ENCODE measurements around the gene IL11. TPM values are rescaled to one million over a fixed set of nuclear protein-coding genes. Genes with fewer than 3 reads are reported as not detected.
A peak's percentile ranks its signal among the peaks of the same experiment; 100 is the strongest.
"Not testable (repeated sequence)": the region's sequence is repeated elsewhere in the genome, so short reads cannot be mapped to it uniquely, and the experiment has no call there.

IL11 gene
- total and polyA plus RNA-seq, 4 donors, result 0.23 to 2.1 (median 0.27) TPM; not detected in 1

DNA sequence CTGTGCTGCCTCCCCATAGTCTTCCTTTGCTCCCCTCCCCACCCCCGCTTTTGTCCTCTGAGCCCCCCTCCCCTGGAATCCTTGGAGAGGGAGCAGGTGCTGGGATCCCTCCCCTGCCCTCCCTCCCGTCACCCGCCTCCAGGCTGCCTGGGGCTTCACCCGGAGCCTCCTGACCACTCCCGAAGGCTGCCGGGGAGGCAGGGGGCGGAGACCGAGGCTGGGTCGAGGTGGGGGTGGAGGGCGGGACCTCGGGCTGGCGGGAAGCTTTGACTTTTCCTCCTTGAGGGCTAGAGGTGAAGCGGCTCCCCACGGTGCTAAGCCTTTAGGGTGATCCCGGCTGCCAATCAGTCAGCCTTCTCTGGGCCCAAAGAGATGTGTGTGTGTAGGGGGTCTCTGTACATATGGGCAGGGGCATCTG is 29.1 kb downstream of the IL11 start:
- H3K27ac ChIP-seq (ENCODE audit: low read depth in 1 of 2, low read length in 2 of 2), result no peak overlapping the region
- H3K9me3 ChIP-seq (ENCODE audit: control insufficient read depth, low read length), result no peaks in the 10 kb centered on the region
- H3K4me3 ChIP-seq (ENCODE audit: low read length in 2 of 2), result peak overlapping the region in 1 of 2 donors; percentile 11
- ATAC-seq (ENCODE audit: low FRiP score) (no peak), DNase-seq (peak; percentile 83 to 91)
- no peaks in the 10 kb centered on the region for H3K4me1 ChIP-seq (ENCODE audit: control insufficient read depth in 1 of 2, insufficient read depth in 2 of 2, low read length in 2 of 2)
- 2 to 3% methylated on average over 14 to 15 of the region's 15 CpGs for WGBS, 2 donors
- intact Hi-C loops (cut with DNase I), result loop anchor here in 1 of 2 donors (5.0 kb wide), 1 partner anchor 41 kb away; the partner anchor contains the start of gene TMEM238
- no peaks in the 10 kb centered on the region for H3K27me3 ChIP-seq (ENCODE audit: control insufficient read depth in 1 of 2, insufficient read depth in 2 of 2, low read length in 1 of 2)
- H3K36me3 ChIP-seq (ENCODE audit: control insufficient read depth in 1 of 2, insufficient read depth in 2 of 2, low read length in 1 of 2), result no peaks in the 10 kb centered on the region

DNA sequence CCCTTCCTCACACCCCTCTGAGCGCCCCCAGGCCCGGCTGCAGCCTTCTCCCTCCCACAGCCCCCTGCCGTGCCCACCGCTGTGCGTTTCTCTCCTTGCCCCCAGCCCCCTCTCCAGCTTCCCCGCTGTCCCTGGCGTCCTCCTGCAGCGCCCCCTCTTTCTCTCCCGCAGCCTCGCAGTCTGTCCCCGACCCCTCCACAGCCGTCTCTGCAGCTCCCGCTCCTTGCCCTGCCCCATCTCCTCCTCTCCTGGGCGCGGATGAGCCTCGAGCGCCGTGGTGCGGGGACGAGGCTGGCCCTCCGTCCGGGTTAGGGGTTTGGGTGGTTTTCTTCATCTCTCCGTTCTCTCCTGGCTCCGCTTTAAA is 29.5 kb downstream of the IL11 start:
- intact Hi-C loops (cut with DNase I), result loop anchor here in 1 of 2 donors (5.0 kb wide), 1 partner anchor 42 kb away; the partner anchor contains the start of gene TMEM238
- ATAC-seq (ENCODE audit: low FRiP score), result no peak

DNA sequence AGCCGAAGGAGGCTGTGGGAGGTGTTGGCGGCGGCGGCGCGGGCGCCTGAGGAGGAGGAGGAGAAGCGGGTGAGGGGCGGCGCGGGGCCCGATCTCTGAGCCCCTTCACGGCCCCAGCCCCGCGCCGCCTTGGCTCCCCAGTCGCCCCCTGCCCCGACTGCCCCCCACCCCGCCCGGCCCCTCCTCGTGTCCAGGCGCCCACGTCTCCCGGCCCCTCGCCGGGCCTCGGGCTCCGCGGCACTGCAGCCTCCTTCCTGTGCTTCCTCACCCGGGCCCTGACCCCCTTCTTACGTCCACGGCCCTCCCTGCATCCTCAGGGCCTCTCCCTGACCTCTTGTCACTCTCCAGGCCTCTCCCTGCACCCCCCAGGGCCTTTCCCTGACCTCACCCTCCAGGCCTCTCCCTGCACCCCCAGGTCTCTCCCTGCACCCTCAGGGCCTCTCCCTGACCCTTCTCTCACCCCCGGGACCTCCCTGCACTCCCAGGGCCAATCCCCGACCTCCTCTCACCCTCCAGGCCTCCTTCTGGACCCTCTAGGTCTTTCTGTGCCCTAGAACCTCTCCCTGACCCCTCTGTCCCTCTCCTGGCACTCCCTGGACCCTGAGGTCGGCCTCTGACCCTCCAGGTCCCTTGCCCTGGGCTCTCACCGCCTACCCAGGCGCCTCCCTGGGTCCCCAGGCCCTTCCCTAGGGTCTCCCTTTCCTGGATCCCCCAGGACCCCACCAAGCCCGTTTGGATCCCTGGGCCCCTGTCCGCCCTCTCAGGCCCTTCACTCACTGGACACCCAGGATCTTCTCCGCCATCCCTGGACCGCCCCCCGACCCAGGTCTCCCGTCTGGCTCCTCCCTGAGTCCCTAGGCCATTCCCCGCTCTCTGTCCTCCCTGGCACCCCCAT is 30.1 kb downstream of the IL11 start:
- H3K27me3 ChIP-seq (ENCODE audit: control insufficient read depth in 1 of 2, insufficient read depth in 2 of 2, low read length in 1 of 2), result no peaks in the 10 kb centered on the region
- peak overlapping the region; percentile 48 to 56 for H3K4me3 ChIP-seq (ENCODE audit: low read length in 2 of 2)
- intact Hi-C loops (cut with DNase I), result loop anchor here (1.0 to 5.0 kb wide), 3 partner anchors 42 to 81 kb away; partner anchors contain the start of genes PPP6R1 (in 1 of the 2), RPL28 (in 1 of the 2) and TMEM238 (in 1 of the 2)
- DNase-seq (no peak), ATAC-seq (ENCODE audit: low FRiP score) (no peak)
- H3K9me3 ChIP-seq (ENCODE audit: control insufficient read depth, low read length), result no peaks in the 10 kb centered on the region
- 3% methylated on average over 19 to 44 of the region's 44 CpGs for WGBS, 2 donors
- H3K27ac ChIP-seq (ENCODE audit: low read depth in 1 of 2, low read length in 2 of 2), result no peak overlapping the region
- no peaks in the 10 kb centered on the region for H3K4me1 ChIP-seq (ENCODE audit: control insufficient read depth in 1 of 2, insufficient read depth in 2 of 2, low read length in 2 of 2)
- no peaks in the 10 kb centered on the region for H3K36me3 ChIP-seq (ENCODE audit: control insufficient read depth in 1 of 2, insufficient read depth in 2 of 2, low read length in 1 of 2)

More for the DNA sequence above, 29.5 kb downstream of the IL11 start:
- Histone ChIP-seq H3K27me3 (ENCODE audit: control insufficient read depth in 1 of 2, insufficient read depth in 2 of 2, low read length in 1 of 2) (no peaks in the 10 kb centered on the region), H3K9me3 (ENCODE audit: control insufficient read depth, low read length) (no peaks in the 10 kb centered on the region), H3K4me1 (ENCODE audit: control insufficient read depth in 1 of 2, insufficient read depth in 2 of 2, low read length in 2 of 2) (no peaks in the 10 kb centered on the region), H3K4me3 (ENCODE audit: low read length in 2 of 2) (peak overlapping the region in 1 of 2 donors; percentile 11), H3K27ac (ENCODE audit: low read depth in 1 of 2, low read length in 2 of 2) (no peak overlapping the region), H3K36me3 (ENCODE audit: control insufficient read depth in 1 of 2, insufficient read depth in 2 of 2, low read length in 1 of 2) (no peaks in the 10 kb centered on the region)
- no peak for DNase-seq
- 0 to 3% methylated on average over 20 to 24 of the region's 24 CpGs for WGBS, 2 donors

DNA sequence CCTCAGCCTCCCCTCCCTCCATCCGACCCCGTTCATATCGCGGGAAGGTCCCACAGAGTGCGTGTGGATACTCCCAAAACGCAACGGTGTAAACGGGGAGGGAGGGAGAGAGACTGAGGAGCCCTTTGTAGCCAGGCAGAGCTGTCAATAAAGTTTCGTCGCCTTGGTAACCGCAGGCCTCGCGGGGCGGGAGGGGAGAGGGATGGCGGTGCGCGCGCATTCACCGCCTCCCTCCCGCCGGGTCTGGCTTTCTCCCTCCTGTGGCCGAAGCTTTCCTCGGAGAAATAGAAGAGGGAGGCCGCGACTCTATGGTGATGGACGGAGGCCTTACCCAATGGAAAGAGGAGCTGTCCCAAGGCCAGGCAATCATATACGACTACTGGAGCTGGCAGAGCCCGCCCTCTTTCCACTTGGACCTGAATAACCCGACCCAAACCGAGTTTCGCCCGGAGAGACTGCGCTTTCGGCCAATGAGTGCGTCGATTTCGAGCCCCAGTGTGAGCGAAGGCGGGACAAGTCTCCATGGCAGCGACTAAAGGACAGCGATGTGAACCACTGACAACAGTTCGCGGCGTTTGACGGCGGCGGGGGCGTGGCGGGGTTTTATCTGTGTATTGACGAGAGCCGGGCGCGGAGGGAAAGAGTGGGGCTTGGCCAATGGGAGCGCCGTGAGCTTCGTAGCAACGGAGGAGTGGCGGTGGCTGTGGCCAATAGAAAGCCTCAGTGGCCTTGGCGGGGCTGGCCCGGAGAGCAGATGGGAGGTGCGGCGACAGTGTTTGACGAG is 31.0 kb downstream of the IL11 start, which contains the start of gene KMT5C:
TSS of gene KMT5C (plus strand) at position 772 of the 784 bp plus-strand sequence. CDS start 2,061 bp downstream, outside the sequence.
- ATAC-seq (ENCODE audit: low FRiP score) (peak; percentile 97), DNase-seq (peak; percentile 100)
- H3K9me3 ChIP-seq (ENCODE audit: control insufficient read depth, low read length), result no peaks in the 10 kb centered on the region
- peak within 1 kb of the TSS; percentile 48 to 56 for H3K4me3 ChIP-seq (ENCODE audit: low read length in 2 of 2)
- no peaks in the 10 kb centered on the region for H3K4me1 ChIP-seq (ENCODE audit: control insufficient read depth in 1 of 2, insufficient read depth in 2 of 2, low read length in 2 of 2)
- H3K27ac ChIP-seq (ENCODE audit: low read depth in 1 of 2, low read length in 2 of 2), result peak within 1 kb of the TSS in 1 of 2 donors; percentile 39
- intact Hi-C loops (cut with DNase I), result loop anchor here in 1 of 2 donors (1.0 kb wide), 2 partner anchors 46 to 80 kb away; partner anchors contain the start of genes PPP6R1 and RPL28
- WGBS, 2 donors, result 0% methylated on average over 62 to 63 of the region's 63 CpGs
- no peaks in the 10 kb centered on the region for H3K27me3 ChIP-seq (ENCODE audit: control insufficient read depth in 1 of 2, insufficient read depth in 2 of 2, low read length in 1 of 2)
- no peaks in the 10 kb centered on the region for H3K36me3 ChIP-seq (ENCODE audit: control insufficient read depth in 1 of 2, insufficient read depth in 2 of 2, low read length in 1 of 2)

DNA sequence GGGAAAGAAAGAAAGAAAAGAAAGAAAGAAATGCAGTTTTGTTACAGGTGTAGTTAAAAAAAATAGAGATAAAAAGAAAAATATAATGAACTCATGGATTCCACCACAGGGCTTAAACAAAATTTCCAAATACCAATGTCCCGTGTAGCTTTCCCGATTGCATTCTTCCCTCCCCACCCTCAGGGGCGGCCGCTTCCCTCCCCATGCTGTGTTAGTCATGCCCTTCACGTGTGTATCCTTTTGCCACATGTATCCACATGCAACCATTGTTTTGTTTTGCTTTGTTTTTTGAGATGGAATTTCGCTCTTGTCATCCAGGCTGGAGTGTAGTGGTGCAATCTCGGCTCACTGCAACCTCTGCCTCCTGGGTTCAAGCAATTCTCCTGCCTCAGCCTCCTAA is 34.2 kb downstream of the IL11 start:
- intact Hi-C loops (cut with DNase I), result no loop called here
- 75 to 77% methylated on average over 7 of the region's 7 CpGs for WGBS, 2 donors
- no peaks in the 10 kb centered on the region for H3K9me3 ChIP-seq (ENCODE audit: control insufficient read depth, low read length)
- H3K27me3 ChIP-seq (ENCODE audit: control insufficient read depth in 1 of 2, insufficient read depth in 2 of 2, low read length in 1 of 2), result no peaks in the 10 kb centered on the region
- DNase-seq, result no peak
- no peaks in the 10 kb centered on the region for H3K4me1 ChIP-seq (ENCODE audit: control insufficient read depth in 1 of 2, insufficient read depth in 2 of 2, low read length in 2 of 2)
- H3K36me3 ChIP-seq (ENCODE audit: control insufficient read depth in 1 of 2, insufficient read depth in 2 of 2, low read length in 1 of 2), result no peaks in the 10 kb centered on the region
- H3K27ac ChIP-seq (ENCODE audit: low read depth in 1 of 2, low read length in 2 of 2), result no peak overlapping the region
- no peak for ATAC-seq (ENCODE audit: low FRiP score)
- H3K4me3 ChIP-seq (ENCODE audit: low read length in 2 of 2), result no peak overlapping the region

DNA sequence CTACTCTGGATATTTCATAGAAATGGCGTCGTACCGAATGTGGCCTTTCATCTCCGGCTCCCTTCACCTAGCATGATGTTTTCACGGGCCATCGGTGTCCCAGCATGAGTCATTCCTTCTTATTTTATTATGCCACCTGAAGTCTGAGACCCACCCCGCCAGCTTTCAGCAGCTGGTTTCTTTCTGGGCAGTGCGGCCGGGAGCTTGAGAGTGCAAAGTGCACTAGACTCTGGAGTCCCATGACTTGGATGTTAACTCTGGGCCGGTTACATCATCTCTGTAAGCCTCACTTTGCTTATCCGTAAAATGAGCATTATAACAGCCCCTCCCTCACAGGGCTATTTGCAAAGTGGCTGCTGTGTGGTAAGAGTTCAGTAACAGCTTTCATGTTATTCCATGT is 36.4 kb downstream of the IL11 start:
- no peaks in the 10 kb centered on the region for H3K9me3 ChIP-seq (ENCODE audit: control insufficient read depth, low read length)
- WGBS, 2 donors, result 74 to 78% methylated on average over 11 of the region's 11 CpGs
- no peak for DNase-seq
- H3K4me1 ChIP-seq (ENCODE audit: control insufficient read depth in 1 of 2, insufficient read depth in 2 of 2, low read length in 2 of 2), result no peaks in the 10 kb centered on the region
- H3K27ac ChIP-seq (ENCODE audit: low read depth in 1 of 2, low read length in 2 of 2), result no peak overlapping the region
- no peaks in the 10 kb centered on the region for H3K36me3 ChIP-seq (ENCODE audit: control insufficient read depth in 1 of 2, insufficient read depth in 2 of 2, low read length in 1 of 2)
- ATAC-seq (ENCODE audit: low FRiP score), result no peak
- no peak overlapping the region for H3K4me3 ChIP-seq (ENCODE audit: low read length in 2 of 2)
- intact Hi-C loops (cut with DNase I), result no loop called here
- H3K27me3 ChIP-seq (ENCODE audit: control insufficient read depth in 1 of 2, insufficient read depth in 2 of 2, low read length in 1 of 2), result no peaks in the 10 kb centered on the region

DNA sequence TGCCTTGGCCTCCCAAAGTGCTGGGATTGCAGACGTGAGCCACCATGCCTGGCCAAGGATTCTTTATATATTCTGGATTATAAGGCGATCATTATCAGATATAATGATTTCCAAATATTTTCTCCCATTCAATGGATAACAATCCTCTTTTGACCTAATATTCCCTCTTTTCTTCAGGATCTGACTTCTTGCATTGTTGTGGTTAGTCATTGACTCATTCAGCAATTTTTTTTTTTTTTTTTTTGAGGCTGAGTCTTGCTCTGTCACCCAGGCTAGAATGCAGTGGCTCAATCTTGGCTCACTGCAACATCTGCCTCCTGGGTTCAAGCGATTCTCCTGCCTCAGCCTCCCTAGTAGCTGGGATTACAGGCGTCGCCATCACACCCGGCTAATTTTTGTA is 40.5 kb downstream of the IL11 start:
- H3K36me3 ChIP-seq (ENCODE audit: control insufficient read depth in 1 of 2, insufficient read depth in 2 of 2, low read length in 1 of 2); ATAC-seq (ENCODE audit: low FRiP score); H3K4me1 ChIP-seq (ENCODE audit: control insufficient read depth in 1 of 2, insufficient read depth in 2 of 2, low read length in 2 of 2); H3K9me3 ChIP-seq (ENCODE audit: control insufficient read depth, low read length); DNase-seq; H3K27me3 ChIP-seq (ENCODE audit: control insufficient read depth in 1 of 2, insufficient read depth in 2 of 2, low read length in 1 of 2); H3K27ac ChIP-seq (ENCODE audit: low read depth in 1 of 2, low read length in 2 of 2); intact Hi-C loops (cut with DNase I); H3K4me3 ChIP-seq (ENCODE audit: low read length in 2 of 2): not testable (repeated sequence)
- WGBS, 2 donors, result 88 to 89% methylated on average over 6 of the region's 6 CpGs

DNA sequence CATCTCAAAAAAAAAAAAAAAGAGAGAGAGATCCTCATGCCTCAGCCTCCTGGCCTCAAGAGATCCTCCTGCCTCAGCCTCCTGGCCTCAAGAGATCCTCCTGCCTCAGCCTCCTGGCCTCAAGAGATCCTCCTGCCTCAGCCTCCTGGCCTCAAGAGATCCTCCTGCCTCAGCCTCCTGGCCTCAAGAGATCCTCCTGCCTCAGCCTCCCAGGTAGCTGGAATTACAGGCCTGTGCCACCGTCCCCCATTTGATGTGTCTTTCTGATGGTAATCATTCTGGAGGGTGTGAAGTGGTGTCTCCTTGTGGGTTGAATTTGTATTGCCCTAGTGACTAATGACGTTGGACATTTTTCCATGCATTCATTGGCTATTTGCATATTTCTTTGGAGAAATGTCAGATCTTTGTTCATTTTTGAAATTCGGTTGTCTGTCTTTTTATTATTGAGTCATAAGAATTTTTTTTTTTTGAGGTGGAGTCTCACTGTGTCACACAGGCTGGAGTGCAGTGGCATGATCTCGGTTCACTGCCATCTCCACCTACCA is 41.4 kb downstream of the IL11 start:
- DNase-seq; H3K36me3 ChIP-seq (ENCODE audit: control insufficient read depth in 1 of 2, insufficient read depth in 2 of 2, low read length in 1 of 2); H3K9me3 ChIP-seq (ENCODE audit: control insufficient read depth, low read length); ATAC-seq (ENCODE audit: low FRiP score); H3K27me3 ChIP-seq (ENCODE audit: control insufficient read depth in 1 of 2, insufficient read depth in 2 of 2, low read length in 1 of 2); H3K4me1 ChIP-seq (ENCODE audit: control insufficient read depth in 1 of 2, insufficient read depth in 2 of 2, low read length in 2 of 2); H3K27ac ChIP-seq (ENCODE audit: low read depth in 1 of 2, low read length in 2 of 2); intact Hi-C loops (cut with DNase I); H3K4me3 ChIP-seq (ENCODE audit: low read length in 2 of 2): not testable (repeated sequence)
- WGBS, 2 donors, result 63 to 68% methylated on average over 4 of the region's 4 CpGs

All from aorta (tissue), 5 donors.